Naive thymus-derived CD4-positive, alpha-beta T cell (primary cell): Measurements from ENCODE around the gene SHANK3. TPM values are rescaled to one million over a fixed set of nuclear protein-coding genes. Genes with fewer than 3 reads are reported as not detected.

Source experiments
- ATAC-seq: fragments of 150-1000 bp; cut with Tn5 transposase; 2 replicates; pipeline ENCODE4 v1.10.0; 2021; ENCODE audit warnings: mild to moderate bottlenecking, moderate library complexity
- CTCF ChIA-PET: fragments of 350-600 bp; sonication (Branson Sonifier 250); formaldehyde crosslinking; loops from one replicate; lab custom pipeline; 2021; ENCODE audit warnings: antibody characterized with exemption; lab: Charles Lee
- POLR2A ChIA-PET: fragments of 350-600 bp; sonication (Branson Sonifier 250); formaldehyde crosslinking; loops from one replicate; lab custom pipeline; 2021; ENCODE audit warnings: antibody characterized with exemption, inconsistent platforms; lab: Charles Lee
- DNase-seq, 9 donors: peaks; one replicate each; pipeline versions ENCODE4 v3.0.0 to v3.0.0-alpha.2; 2020 to 2022; ENCODE audit warnings: mixed read lengths in 1 of 9
- H3K27ac ChIP-seq: one replicate; pipeline ENCODE4 v1.7.0; 2013; ENCODE audit warnings: mild to moderate bottlenecking, low read depth, low read length, moderate library complexity
- H3K27me3 ChIP-seq, 2 donors: one replicate each; pipeline ENCODE4 v1.7.0; 2013; ENCODE audit warnings: low read length in 2 of 2, mild to moderate bottlenecking in 2 of 2, moderate library complexity in 2 of 2; ENCODE audit not compliant: control insufficient read depth in 2 of 2, insufficient read depth in 2 of 2
- H3K36me3 ChIP-seq, 3 experiments: 1 replicate in 2 of 3; 2 replicates in 1 of 3; pipeline ENCODE4 v1.7.0; 2013; ENCODE audit warnings: low read length in 3 of 3, mild to moderate bottlenecking in 3 of 3, moderate library complexity in 1 of 3; ENCODE audit not compliant: insufficient read depth in 3 of 3, control insufficient read depth in 2 of 3
- H3K4me1 ChIP-seq, 2 donors: one replicate each; pipeline ENCODE4 v1.7.0; 2013; ENCODE audit warnings: low read length in 2 of 2, mild to moderate bottlenecking in 2 of 2, moderate library complexity in 1 of 2; ENCODE audit not compliant: control insufficient read depth in 2 of 2, insufficient read depth in 2 of 2
- H3K4me3 ChIP-seq: 2 replicates; pipeline ENCODE4 v1.7.0; 2013; ENCODE audit warnings: mild to moderate bottlenecking, low read length
- H3K9me3 ChIP-seq, 3 experiments: 1 replicate in 2 of 3; 2 replicates in 1 of 3; pipeline ENCODE4 v1.7.0; 2013; ENCODE audit warnings: low read length in 3 of 3; ENCODE audit not compliant: control insufficient read depth in 2 of 3
- H3K27ac Mint-ChIP-seq, 9 donors: one replicate each; pipeline ENCODE4 v1.8.0; 2020 to 2022; ENCODE audit warnings: mixed read lengths in 9 of 9, mild to moderate bottlenecking in 8 of 9, moderate library complexity in 5 of 9, inconsistent platforms in 2 of 9
- H3K27me3 Mint-ChIP-seq, 5 donors: one replicate each; pipeline ENCODE4 v1.8.0; 2021 to 2022; ENCODE audit warnings: mixed read lengths in 5 of 5, mild to moderate bottlenecking in 1 of 5
- H3K36me3 Mint-ChIP-seq, 5 donors: one replicate each; pipeline ENCODE4 v1.8.0; 2020 to 2022; ENCODE audit warnings: mixed read lengths in 5 of 5, mild to moderate bottlenecking in 3 of 5, inconsistent platforms in 1 of 5
- H3K4me1 Mint-ChIP-seq, 7 donors: one replicate each; pipeline ENCODE4 v1.8.0; 2020 to 2022; ENCODE audit warnings: mixed read lengths in 7 of 7, mild to moderate bottlenecking in 3 of 7, inconsistent platforms in 1 of 7
- H3K4me3 Mint-ChIP-seq, 10 donors: one replicate each; pipeline ENCODE4 v1.8.0; 2020 to 2022; ENCODE audit warnings: mild to moderate bottlenecking in 10 of 10, mixed read lengths in 10 of 10, moderate library complexity in 6 of 10, inconsistent platforms in 2 of 10
- H3K9me3 Mint-ChIP-seq, 11 donors: one replicate each; pipeline ENCODE4 v1.8.0; 2020 to 2022; ENCODE audit warnings: mixed read lengths in 11 of 11, mild to moderate bottlenecking in 4 of 11, inconsistent platforms in 1 of 11, moderate library complexity in 1 of 11
- intact Hi-C, 2 donors: fragments of 100-400 bp; cut with micrococcal nuclease; formaldehyde crosslinking; loops; one replicate each; pipeline ENCODE4 v1.15.1; 2023
- polyA plus RNA-seq, 2 donors: library from polyadenylated mRNA; unstranded; fragments of 300-500 nt; fragmentation: Illumina TruSeq; gene quantifications; one replicate each; pipeline ENCODE4 v1.2.3, GENCODE V29; 2021
- total RNA-seq, 6 experiments: library from RNA in 5 of 6; stranded (reverse) in 5 of 6; gene quantifications; 1 replicate in 5 of 6; 2 replicates in 1 of 6; pipeline ENCODE4 v1.2.3 and lab custom pipeline; 2021 to 2026

Gene SHANK3
- total and polyA plus RNA-seq, 7 experiments from 2014 or later: 0.07 to 0.73 (median 0.16) TPM; not detected in 4

DNA sequence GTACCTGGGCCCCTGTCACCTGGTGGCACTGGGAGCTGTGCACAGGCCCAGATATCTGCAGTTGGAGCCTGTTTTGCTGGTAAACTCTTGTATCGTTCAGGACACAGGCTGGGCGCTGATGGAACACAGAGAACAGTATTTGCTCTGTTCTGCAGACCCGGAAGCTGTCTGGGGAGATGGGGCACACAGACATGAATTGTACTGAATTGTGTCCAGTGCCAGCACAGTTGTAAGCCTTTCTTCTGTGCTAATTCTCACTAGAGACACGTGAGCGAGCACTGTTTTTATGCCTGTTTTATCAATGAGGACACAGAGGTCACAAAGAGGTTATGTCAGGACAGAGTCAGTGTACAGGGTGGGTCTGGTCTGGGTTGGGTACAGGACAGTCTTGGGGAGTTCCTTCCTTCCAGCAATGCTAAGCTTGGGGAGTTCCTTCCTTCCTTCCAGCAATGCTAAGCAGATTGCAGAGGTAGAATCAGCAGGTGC, 41.0 kb downstream of the SHANK3 start:
- Mint-ChIP-seq H3K27me3 (no peaks in the 10 kb centered on the region), H3K27ac (no peak overlapping the region), H3K36me3 (no peaks in the 10 kb centered on the region), H3K9me3 (peaks cover 0 to 2% (median 0%) of the 10 kb centered on the region in 11 donors), H3K4me3 (no peak overlapping the region), H3K4me1 (peaks cover 0 to 1% (median 0%) of the 10 kb centered on the region in 7 donors)
- no peak for ATAC-seq
- POLR2A ChIA-PET: no interaction called here
- CTCF ChIA-PET: no interaction called here
- DNase-seq: no peak
- no peaks in the 10 kb centered on the region for H3K4me1 ChIP-seq
- intact Hi-C loops: no loop called here
- H3K4me3 ChIP-seq: no peak overlapping the region
- no peaks in the 10 kb centered on the region for H3K27me3 ChIP-seq
- no peaks in the 10 kb centered on the region for H3K36me3 ChIP-seq
- H3K27ac ChIP-seq: no peak overlapping the region
- H3K9me3 ChIP-seq: no peaks in the 10 kb centered on the region

- Histone ChIP-seq H3K4me1 (no peaks in the 10 kb centered on the region), H3K27ac (no peak overlapping the region), H3K27me3 (no peaks in the 10 kb centered on the region), H3K36me3 (no peaks in the 10 kb centered on the region), H3K4me3 (no peak overlapping the region), H3K9me3 (no peaks in the 10 kb centered on the region)
- ChIA-PET CTCF (interaction anchor here (1.1 kb wide), 1 partner anchor 11 kb away, joined by 3 read pairs; no protein-coding TSS in a partner anchor), POLR2A (no interaction called here)
- Mint-ChIP-seq H3K4me3 (no peak overlapping the region), H3K36me3 (no peaks in the 10 kb centered on the region), H3K9me3 (peaks cover 0 to 2% (median 0%) of the 10 kb centered on the region in 11 donors), H3K27me3 (no peaks in the 10 kb centered on the region), H3K27ac (no peak overlapping the region), H3K4me1 (peaks cover 0 to 1% (median 0%) of the 10 kb centered on the region in 7 donors)
- intact Hi-C loops: no loop called here
- ATAC-seq: no peak
- no peak for DNase-seq
Observed at GRCh38 chr22:50714150-50714549, 41.5 kb downstream of the SHANK3 start.

DNA sequence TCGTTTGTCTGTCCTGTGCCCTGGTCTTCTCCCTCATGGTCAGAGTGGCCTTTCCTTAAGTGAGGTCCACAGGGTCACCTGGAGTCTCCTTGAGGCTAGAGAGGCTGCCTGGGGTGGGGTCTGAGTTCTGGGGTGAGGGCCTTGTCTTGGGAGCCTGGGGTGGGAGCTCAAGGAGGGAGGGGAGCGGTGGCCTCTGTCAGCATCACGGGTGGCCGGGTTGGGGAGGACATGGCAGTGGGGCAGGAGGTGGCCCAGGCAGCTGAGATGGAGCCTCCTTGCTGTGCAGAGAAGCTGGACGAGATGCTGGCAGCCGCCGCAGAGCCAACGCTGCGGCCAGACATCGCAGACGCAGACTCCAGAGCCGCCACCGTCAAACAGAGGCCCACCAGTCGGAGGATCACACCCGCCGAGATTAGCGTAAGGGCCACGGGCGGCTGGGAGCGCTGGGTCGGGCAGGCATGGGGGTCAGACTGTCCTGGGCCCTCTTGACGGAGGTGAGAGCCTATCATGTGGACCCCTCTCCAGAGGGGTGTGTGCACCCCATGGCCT, 42.1 kb downstream of the SHANK3 start:
- H3K4me3 Mint-ChIP-seq: no peak overlapping the region
- H3K4me1 ChIP-seq: no peaks in the 10 kb centered on the region
- intact Hi-C loops: no loop called here
- DNase-seq: no peak
- ChIA-PET CTCF (interaction anchor here (1.1 kb wide), 1 partner anchor 12 kb away, joined by 3 read pairs; no protein-coding TSS in a partner anchor), POLR2A (no interaction called here)
- no peaks in the 10 kb centered on the region for H3K27me3 Mint-ChIP-seq
- no peaks in the 10 kb centered on the region for H3K9me3 ChIP-seq
- no peak overlapping the region for H3K4me3 ChIP-seq
- H3K9me3 Mint-ChIP-seq: peaks cover 0 to 2% (median 0%) of the 10 kb centered on the region in 11 donors
- no peak overlapping the region for H3K27ac ChIP-seq
- H3K36me3 Mint-ChIP-seq: no peaks in the 10 kb centered on the region
- peaks cover 0 to 1% (median 0%) of the 10 kb centered on the region in 7 donors for H3K4me1 Mint-ChIP-seq
- no peak for ATAC-seq
- no peaks in the 10 kb centered on the region for H3K36me3 ChIP-seq
- no peaks in the 10 kb centered on the region for H3K27me3 ChIP-seq
- H3K27ac Mint-ChIP-seq: no peak overlapping the region

GRCh38 chr22:50715250-50715649, 42.6 kb downstream of the SHANK3 start:
- H3K9me3 ChIP-seq: no peaks in the 10 kb centered on the region
- H3K4me3 ChIP-seq: no peak overlapping the region
- Mint-ChIP-seq H3K36me3 (no peaks in the 10 kb centered on the region), H3K4me3 (no peak overlapping the region), H3K27ac (no peak overlapping the region), H3K9me3 (peaks cover 0 to 2% (median 0%) of the 10 kb centered on the region in 11 donors), H3K27me3 (no peaks in the 10 kb centered on the region), H3K4me1 (peaks cover 0 to 1% (median 0%) of the 10 kb centered on the region in 7 donors)
- ATAC-seq: no peak
- intact Hi-C loops: no loop called here
- no peak overlapping the region for H3K27ac ChIP-seq
- H3K4me1 ChIP-seq: no peaks in the 10 kb centered on the region
- H3K27me3 ChIP-seq: no peaks in the 10 kb centered on the region
- H3K36me3 ChIP-seq: no peaks in the 10 kb centered on the region
- CTCF ChIA-PET: interaction anchor here (1.1 kb wide), 1 partner anchor 12 kb away, joined by 3 read pairs; no protein-coding TSS in a partner anchor
- no peak for DNase-seq
- POLR2A ChIA-PET: no interaction called here

GRCh38 chr22:50715776-50716175, 43.2 kb downstream of the SHANK3 start:
- Mint-ChIP-seq H3K4me1 (peaks cover 0 to 1% (median 0%) of the 10 kb centered on the region in 7 donors), H3K36me3 (no peaks in the 10 kb centered on the region), H3K27ac (no peak overlapping the region), H3K27me3 (no peaks in the 10 kb centered on the region), H3K4me3 (no peak overlapping the region), H3K9me3 (peaks cover 0 to 2% (median 0%) of the 10 kb centered on the region in 11 donors)
- Histone ChIP-seq H3K9me3 (no peaks in the 10 kb centered on the region), H3K36me3 (no peaks in the 10 kb centered on the region), H3K27me3 (no peaks in the 10 kb centered on the region), H3K4me1 (no peaks in the 10 kb centered on the region), H3K4me3 (no peak overlapping the region), H3K27ac (no peak overlapping the region)
- ATAC-seq (no peak), DNase-seq (no peak)
- CTCF ChIA-PET: no interaction called here
- POLR2A ChIA-PET: no interaction called here
- intact Hi-C loops: no loop called here

DNA sequence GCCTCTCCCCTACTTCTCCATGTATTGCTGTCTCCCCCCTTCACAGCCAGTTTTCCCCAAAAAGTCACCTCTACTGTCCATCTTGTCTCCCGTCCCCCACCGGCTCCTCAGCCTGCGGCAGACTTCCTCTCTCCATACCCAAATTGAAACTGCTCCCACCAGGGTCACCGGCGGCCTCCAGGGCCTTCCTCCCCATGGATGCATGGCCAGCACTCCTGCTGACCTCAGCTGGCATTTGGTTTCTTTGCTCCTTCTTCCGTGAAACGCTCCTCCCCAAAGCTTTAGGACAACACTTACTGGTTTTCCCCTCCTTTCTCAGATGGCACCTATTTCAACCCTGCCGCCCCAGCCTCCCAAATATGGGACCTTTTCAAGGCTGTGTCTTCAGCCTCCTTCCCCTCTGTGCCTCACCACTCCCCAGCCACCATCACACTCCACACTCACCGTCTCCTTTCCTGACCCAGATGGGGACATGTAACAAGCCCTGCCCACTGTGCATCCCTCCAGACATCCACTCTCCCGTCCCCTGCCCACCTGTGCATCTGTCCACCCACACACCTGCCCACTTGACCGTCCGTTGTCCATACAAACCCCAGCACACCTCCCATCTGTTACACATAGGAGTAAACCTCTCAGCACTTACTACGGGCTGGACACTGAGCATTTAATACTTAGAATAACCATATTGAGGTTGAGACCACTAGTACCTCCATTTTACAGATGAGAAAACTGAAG, 43.8 kb downstream of the SHANK3 start:
- peak overlapping the region in 2 of 9 donors; percentile 3 to 40 for H3K27ac Mint-ChIP-seq
- intact Hi-C loops: no loop called here
- H3K9me3 ChIP-seq: no peaks in the 10 kb centered on the region
- ATAC-seq (no peak), DNase-seq (no peak)
- ChIA-PET POLR2A (no interaction called here), CTCF (no interaction called here)
- no peak overlapping the region for H3K4me3 ChIP-seq
- H3K4me3 Mint-ChIP-seq: no peak overlapping the region
- no peaks in the 10 kb centered on the region for H3K36me3 ChIP-seq
- no peaks in the 10 kb centered on the region for H3K36me3 Mint-ChIP-seq
- H3K4me1 Mint-ChIP-seq: peaks cover 0 to 1% (median 0%) of the 10 kb centered on the region in 7 donors
- H3K27ac ChIP-seq: no peak overlapping the region
- no peaks in the 10 kb centered on the region for H3K9me3 Mint-ChIP-seq
- H3K4me1 ChIP-seq: no peaks in the 10 kb centered on the region
- no peaks in the 10 kb centered on the region for H3K27me3 ChIP-seq
- H3K27me3 Mint-ChIP-seq: no peaks in the 10 kb centered on the region
